DOHH2 (cell line): ENCODE results near the gene KIF26B.

Source experiments
- EZH2phosphoT487 ChIP-seq: fragments of 200-600 bp; sonication (generic); IDR thresholded peaks from 2 replicates; pipeline ENCODE4 v1.6.1; 2017; ENCODE audit warnings: borderline replicate concordance, mild to moderate bottlenecking, antibody characterized with exemption, low read length, moderate library complexity, mixed read lengths
- TF ChIP-seq, protein P1 (sequence below): fragments of 200-600 bp; sonication (generic); IDR thresholded peaks from one replicate; pipeline ENCODE4 v1.5.1; 2014; ENCODE audit warnings: antibody characterized with exemption, mild to moderate bottlenecking, low read depth, low read length; ENCODE audit not compliant: poor library complexity, severe bottlenecking

DNA sequence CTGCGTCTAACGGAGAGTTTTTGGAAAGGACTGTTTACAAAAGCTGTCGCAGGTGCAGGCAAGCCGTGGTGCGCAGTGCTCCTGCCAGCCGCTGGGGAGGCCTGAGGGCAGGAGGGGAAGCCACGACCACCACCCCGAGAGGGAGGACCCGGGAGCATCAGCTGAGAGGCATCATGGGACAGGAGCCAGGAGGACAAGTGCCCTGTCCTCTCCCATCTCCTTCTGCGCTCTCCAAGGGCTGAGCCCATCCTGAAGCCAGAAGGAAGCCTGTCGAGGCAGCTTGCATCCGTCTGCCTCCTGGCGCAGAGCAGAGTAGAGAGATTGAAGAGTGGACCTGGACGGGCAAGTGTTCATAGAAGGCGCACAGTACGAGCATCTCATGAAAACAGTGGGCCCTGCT lies 310.9 kb downstream of the KIF26B start:
- TF ChIP-seq, protein P1, sequence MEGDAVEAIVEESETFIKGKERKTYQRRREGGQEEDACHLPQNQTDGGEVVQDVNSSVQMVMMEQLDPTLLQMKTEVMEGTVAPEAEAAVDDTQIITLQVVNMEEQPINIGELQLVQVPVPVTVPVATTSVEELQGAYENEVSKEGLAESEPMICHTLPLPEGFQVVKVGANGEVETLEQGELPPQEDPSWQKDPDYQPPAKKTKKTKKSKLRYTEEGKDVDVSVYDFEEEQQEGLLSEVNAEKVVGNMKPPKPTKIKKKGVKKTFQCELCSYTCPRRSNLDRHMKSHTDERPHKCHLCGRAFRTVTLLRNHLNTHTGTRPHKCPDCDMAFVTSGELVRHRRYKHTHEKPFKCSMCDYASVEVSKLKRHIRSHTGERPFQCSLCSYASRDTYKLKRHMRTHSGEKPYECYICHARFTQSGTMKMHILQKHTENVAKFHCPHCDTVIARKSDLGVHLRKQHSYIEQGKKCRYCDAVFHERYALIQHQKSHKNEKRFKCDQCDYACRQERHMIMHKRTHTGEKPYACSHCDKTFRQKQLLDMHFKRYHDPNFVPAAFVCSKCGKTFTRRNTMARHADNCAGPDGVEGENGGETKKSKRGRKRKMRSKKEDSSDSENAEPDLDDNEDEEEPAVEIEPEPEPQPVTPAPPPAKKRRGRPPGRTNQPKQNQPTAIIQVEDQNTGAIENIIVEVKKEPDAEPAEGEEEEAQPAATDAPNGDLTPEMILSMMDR: no peak
- TF ChIP-seq EZH2phosphoT487: no peak
